Upper lobe of left lung (tissue), 4 donors: ENCODE measurements around the gene PDSS2.

ENCODE experiments used
- CTCF ChIP-seq, 6 experiments: fragments of 450-650 bp in 4 of 6; fragments of 200-600 bp in 2 of 6; sonication (generic) in 2 of 6; IDR thresholded peaks; one replicate each; pipeline ENCODE4 v1.5.1; 2016 to 2019; ENCODE audit warnings: antibody characterized with exemption in 6 of 6
- POLR2A ChIP-seq, 4 donors: fragments of 450-650 bp; IDR thresholded peaks; one replicate each; pipeline ENCODE4 v1.5.1; 2016 to 2017; ENCODE audit warnings: antibody characterized with exemption in 4 of 4, mild to moderate bottlenecking in 2 of 4
- POLR2AphosphoS5 ChIP-seq, 2 donors: sonication (generic); formaldehyde crosslinking; IDR thresholded peaks; one replicate each; pipeline ENCODE4 v1.5.1; 2017; ENCODE audit warnings: antibody characterized with exemption in 2 of 2

- TF ChIP-seq CTCF (IDR thresholded peaks at IDR 0.05) (no peak), POLR2AphosphoS5 (IDR thresholded peaks at IDR 0.05) (no peak), POLR2A (IDR thresholded peaks at IDR 0.05) (no peak)
These were observed 11.0 kb upstream of the PDSS2 start for GRCh38 chr6:107470364-107470763.
